Adipose tissue (tissue), 3 donors: ENCODE results near the gene RAB30. TPM values are rescaled to one million over a fixed set of nuclear protein-coding genes. Genes with fewer than 3 reads are reported as not detected.

Experiments
- H3K27ac ChIP-seq: one replicate; pipeline ENCODE4 v1.5.1; 2013; ENCODE audit warnings: low read depth, low read length
- WGBS, 3 donors: extraction: QIAGEN DNeasy Blood & Tissue Kit; methylation state at CpG; one replicate each; pipeline ENCODE4 v1.1.7; 2013; 5-methylcytosine and 5-hydroxymethylcytosine counted together
- polyA plus RNA-seq, 3 donors: library from polyadenylated mRNA; stranded (reverse); fragments of 200-250 nt; gene quantifications; one replicate each; pipeline ENCODE4 v1.2.3, GENCODE V29; 2013
- donor health status: healthy with polysubstance abuse.
- donor health status: Bipolar disorder and iron deficiency.
- donor health status: healthy.

Gene RAB30
- polyA plus RNA-seq, 3 donors, result 2.1 to 13.1 (median 7.5) TPM

GRCh38 chr11:82998697-82999096 is 73.0 kb downstream of the RAB30 start:
- no peak overlapping the region for H3K27ac ChIP-seq
- WGBS, 3 donors, result 95 to 97% (median 95%) methylated on average over 2 of the region's 2 CpGs

- 50 to 92% (median 86%) methylated on average over 14 of the region's 14 CpGs for WGBS, 3 donors
- H3K27ac ChIP-seq, result no peak overlapping the region
These were observed 74.6 kb downstream of the RAB30 start for GRCh38 chr11:82996966-82997606.

GRCh38 chr11:82995754-82996398 is 75.8 kb downstream of the RAB30 start:
- H3K27ac ChIP-seq, result no peak overlapping the region
- WGBS, 3 donors, result 65 to 67% (median 66%) methylated on average over 4 of the region's 4 CpGs

GRCh38 chr11:82995235-82995634 is 76.5 kb downstream of the RAB30 start:
- H3K27ac ChIP-seq, result no peak overlapping the region
- WGBS, 3 donors, result 54 to 56% (median 55%) methylated on average over 2 of the region's 2 CpGs

GRCh38 chr11:82994604-82995230 is 77.0 kb downstream of the RAB30 start:
- H3K27ac ChIP-seq, result no peak overlapping the region
- 79 to 92% (median 80%) methylated on average over 3 of the region's 3 CpGs for WGBS, 3 donors

- 86 to 89% (median 89%) methylated on average over 1 of the region's 1 CpG for WGBS, 3 donors
- no peak overlapping the region for H3K27ac ChIP-seq
These were observed 79.5 kb downstream of the RAB30 start for GRCh38 chr11:82992223-82992622.

GRCh38 chr11:82989628-82990404 is 81.9 kb downstream of the RAB30 start:
- no peak overlapping the region for H3K27ac ChIP-seq
- WGBS, 3 donors, result 84 to 86% (median 84%) methylated on average over 9 of the region's 9 CpGs

GRCh38 chr11:82988936-82989627 is 82.6 kb downstream of the RAB30 start:
- 64 to 76% (median 73%) methylated on average over 7 of the region's 7 CpGs for WGBS, 3 donors
- H3K27ac ChIP-seq, result no peak overlapping the region

GRCh38 chr11:82987997-82988396 is 83.7 kb downstream of the RAB30 start:
- 89 to 93% (median 91%) methylated on average over 2 of the region's 2 CpGs for WGBS, 3 donors

GRCh38 chr11:82986446-82986845 is 85.3 kb downstream of the RAB30 start:
- WGBS, 3 donors, result 65 to 78% (median 76%) methylated on average over 3 of the region's 3 CpGs
- no peak overlapping the region for H3K27ac ChIP-seq

More at GRCh38 chr11:82987997-82988396, 83.7 kb downstream of the RAB30 start:
- no peak overlapping the region for H3K27ac ChIP-seq

- H3K27ac ChIP-seq, result no peak overlapping the region
- WGBS, 3 donors, result 96 to 99% (median 98%) methylated on average over 6 of the region's 6 CpGs
These were observed 89.8 kb downstream of the RAB30 start for GRCh38 chr11:82981852-82982251.

GRCh38 chr11:82980947-82981346 is 90.8 kb downstream of the RAB30 start:
- H3K27ac ChIP-seq, result no peak overlapping the region
- WGBS, 3 donors, result 78 to 90% (median 90%) methylated on average over 4 of the region's 4 CpGs

GRCh38 chr11:82980292-82980691 is 91.4 kb downstream of the RAB30 start:
- no peak overlapping the region for H3K27ac ChIP-seq

- H3K27ac ChIP-seq, result no peak overlapping the region
These were observed 91.9 kb downstream of the RAB30 start for GRCh38 chr11:82979824-82980223.

GRCh38 chr11:82978422-82979099 is 93.1 kb downstream of the RAB30 start:
- WGBS, 3 donors, result 85 to 92% (median 87%) methylated on average over 6 of the region's 6 CpGs
- H3K27ac ChIP-seq, result no peak overlapping the region

GRCh38 chr11:82976786-82977185 is 94.9 kb downstream of the RAB30 start:
- H3K27ac ChIP-seq, result no peak overlapping the region

- H3K27ac ChIP-seq, result no peak overlapping the region
These were observed 95.8 kb downstream of the RAB30 start for GRCh38 chr11:82975882-82976281.

- no peak overlapping the region for H3K27ac ChIP-seq
- WGBS, 3 donors, result 63 to 88% (median 84%) methylated on average over 2 of the region's 2 CpGs
These were observed 96.8 kb downstream of the RAB30 start for GRCh38 chr11:82974851-82975250.
